ENCODE results near the gene SYT6. TPM values are rescaled to one million over a fixed set of nuclear protein-coding genes. Genes with fewer than 3 reads are reported as not detected.

Gene SYT6
- total RNA-seq, 2 donors from 2014 or later = not detected

DNA sequence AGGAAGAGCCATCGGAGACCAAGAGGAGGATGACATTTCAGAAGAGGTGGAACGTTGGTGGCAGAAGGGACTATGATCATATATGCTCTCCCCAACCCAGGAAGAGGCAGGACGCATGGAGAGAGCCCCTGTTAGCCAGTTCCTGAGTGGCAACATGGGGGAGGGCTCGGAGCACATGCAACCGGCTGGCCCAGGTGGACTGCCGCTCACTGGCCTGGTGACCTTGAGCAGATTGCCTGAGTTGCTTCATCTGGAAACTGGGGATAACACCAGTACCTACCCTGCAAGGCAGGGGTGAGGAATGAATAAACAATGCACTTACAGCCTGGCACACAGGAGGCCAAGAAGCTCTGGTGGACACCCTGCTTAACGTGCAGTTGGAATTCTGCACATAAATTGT lies 29.0 kb downstream of the SYT6 start:
- DNase-seq = no peak
- no peaks in the 10 kb centered on the region for H3K9me3 Mint-ChIP-seq
- ATAC-seq (replicated peaks in 1 of 2) = no peak
- H3K4me1 Mint-ChIP-seq (ENCODE audit: low read depth) = no peaks in the 10 kb centered on the region
- no peaks in the 10 kb centered on the region for H3K36me3 Mint-ChIP-seq (ENCODE audit: insufficient read depth in 2 of 2)
- no peak overlapping the region for H3K27ac Mint-ChIP-seq
- H3K4me3 Mint-ChIP-seq = no peak overlapping the region
- peaks cover 6% of the 10 kb centered on the region for H3K27me3 Mint-ChIP-seq (ENCODE audit: low read depth)

GRCh38 chr1:114122941-114123618 lies 30.6 kb downstream of the SYT6 start:
- Mint-ChIP-seq H3K27ac (no peak overlapping the region), H3K4me1 (ENCODE audit: low read depth) (no peaks in the 10 kb centered on the region), H3K36me3 (ENCODE audit: insufficient read depth in 2 of 2) (no peaks in the 10 kb centered on the region), H3K27me3 (ENCODE audit: low read depth) (peaks cover 6% of the 10 kb centered on the region), H3K9me3 (no peaks in the 10 kb centered on the region), H3K4me3 (no peak overlapping the region)
- ATAC-seq (replicated peaks in 1 of 2) = no peak
- DNase-seq = no peak

DNA sequence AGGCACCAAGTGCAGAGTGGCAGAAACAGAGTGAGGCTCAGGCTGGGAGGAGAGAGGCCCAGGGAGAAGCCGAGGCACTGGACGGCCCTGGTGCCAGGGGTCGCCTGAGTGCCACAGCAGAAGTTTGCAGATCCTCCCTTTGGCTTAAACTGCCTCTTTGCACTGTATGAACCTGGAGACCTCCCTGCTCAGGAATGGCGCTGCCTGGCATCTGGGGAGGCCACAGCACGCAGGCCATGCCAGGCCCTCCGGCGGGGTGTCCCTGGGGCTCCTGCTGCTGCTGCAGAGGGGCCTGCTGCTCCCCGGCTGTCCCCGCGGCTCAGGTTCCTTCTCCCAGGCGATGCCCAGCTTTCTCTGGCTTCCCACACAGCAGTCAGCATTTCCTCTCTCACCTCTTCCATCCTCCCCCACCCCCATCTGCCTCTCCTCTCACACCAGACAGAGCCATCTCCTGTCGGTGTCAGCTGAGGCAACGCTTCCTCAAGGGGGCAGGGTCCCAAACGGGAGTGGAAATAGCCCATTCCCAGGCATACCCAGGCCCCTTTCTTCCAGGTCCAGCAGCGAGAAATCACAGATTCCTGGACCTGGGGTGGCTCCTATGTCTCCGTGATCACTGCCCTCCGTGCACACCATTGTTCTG lies 35.2 kb downstream of the SYT6 start:
- Mint-ChIP-seq H3K9me3 (no peaks in the 10 kb centered on the region), H3K27me3 (ENCODE audit: low read depth) (peaks cover 6% of the 10 kb centered on the region), H3K36me3 (ENCODE audit: insufficient read depth in 2 of 2) (no peaks in the 10 kb centered on the region), H3K27ac (no peak overlapping the region), H3K4me1 (ENCODE audit: low read depth) (no peaks in the 10 kb centered on the region), H3K4me3 (no peak overlapping the region)
- ATAC-seq (replicated peaks in 1 of 2) (no peak), DNase-seq (no peak)

GRCh38 chr1:114117654-114118053 lies 36.0 kb downstream of the SYT6 start:
- ATAC-seq (replicated peaks in 1 of 2) (no peak), DNase-seq (no peak)
- no peaks in the 10 kb centered on the region for H3K4me1 Mint-ChIP-seq (ENCODE audit: low read depth)
- no peaks in the 10 kb centered on the region for H3K9me3 Mint-ChIP-seq
- no peak overlapping the region for H3K4me3 Mint-ChIP-seq
- peaks cover 6% of the 10 kb centered on the region for H3K27me3 Mint-ChIP-seq (ENCODE audit: low read depth)
- H3K36me3 Mint-ChIP-seq (ENCODE audit: insufficient read depth in 2 of 2) = no peaks in the 10 kb centered on the region
- no peak overlapping the region for H3K27ac Mint-ChIP-seq

GRCh38 chr1:114116086-114116485 lies 37.6 kb downstream of the SYT6 start:
- H3K36me3 Mint-ChIP-seq (ENCODE audit: insufficient read depth in 2 of 2) = no peaks in the 10 kb centered on the region
- no peaks in the 10 kb centered on the region for H3K9me3 Mint-ChIP-seq
- DNase-seq = no peak
- no peak overlapping the region for H3K4me3 Mint-ChIP-seq
- H3K27ac Mint-ChIP-seq = no peak overlapping the region
- no peaks in the 10 kb centered on the region for H3K4me1 Mint-ChIP-seq (ENCODE audit: low read depth)
- H3K27me3 Mint-ChIP-seq (ENCODE audit: low read depth) = peaks cover 6% of the 10 kb centered on the region
- ATAC-seq (replicated peaks in 1 of 2) = no peak

DNA sequence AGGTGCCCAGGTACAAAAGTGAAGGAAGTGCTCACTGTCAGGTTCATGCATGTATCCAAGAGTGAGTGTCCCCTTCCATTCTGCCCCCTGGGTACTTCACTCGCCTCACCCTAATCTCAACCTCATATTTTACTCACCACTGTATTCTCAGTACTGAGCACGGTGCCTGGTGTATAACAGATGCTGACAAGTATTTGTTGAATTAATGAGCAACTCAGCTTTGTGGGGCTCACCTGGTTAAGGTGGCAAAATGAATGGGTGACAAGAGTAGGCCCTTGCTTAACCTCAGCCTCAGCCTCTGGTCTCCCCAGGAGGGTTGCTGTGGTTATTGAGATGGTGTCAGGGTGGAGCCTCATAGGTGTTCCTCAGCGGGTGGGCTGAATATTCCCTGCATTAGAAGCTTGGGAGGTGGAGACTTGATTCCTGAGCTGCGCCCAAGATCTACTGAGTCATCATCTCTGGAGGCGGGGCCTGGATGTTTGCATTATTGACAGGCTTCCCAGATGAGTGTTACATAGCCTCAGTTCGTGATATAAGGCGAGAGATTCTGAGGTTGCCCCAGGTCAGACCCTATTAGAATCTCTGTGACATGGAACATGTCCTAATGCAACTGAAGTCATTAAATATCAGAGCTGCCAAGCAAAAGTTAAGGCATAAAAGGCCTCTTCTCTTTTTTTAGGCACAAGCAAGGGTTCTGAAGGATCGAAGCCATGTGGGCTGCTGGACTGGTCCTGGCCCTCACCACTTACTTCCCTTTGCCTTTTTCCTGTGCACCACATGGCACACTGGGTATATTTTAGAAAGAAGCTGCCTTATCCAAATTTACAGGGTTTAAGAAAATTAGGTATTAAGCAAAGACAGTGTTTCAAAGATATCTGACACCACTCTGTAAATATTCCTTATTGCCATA lies 39.2 kb downstream of the SYT6 start:
- Mint-ChIP-seq H3K36me3 (ENCODE audit: insufficient read depth in 2 of 2) (no peaks in the 10 kb centered on the region), H3K27me3 (ENCODE audit: low read depth) (no peaks in the 10 kb centered on the region), H3K27ac (peak overlapping the region; percentile 27), H3K4me1 (ENCODE audit: low read depth) (no peaks in the 10 kb centered on the region), H3K9me3 (no peaks in the 10 kb centered on the region), H3K4me3 (no peak overlapping the region)
- no peak for DNase-seq
- ATAC-seq (replicated peaks in 1 of 2) = no peak

DNA sequence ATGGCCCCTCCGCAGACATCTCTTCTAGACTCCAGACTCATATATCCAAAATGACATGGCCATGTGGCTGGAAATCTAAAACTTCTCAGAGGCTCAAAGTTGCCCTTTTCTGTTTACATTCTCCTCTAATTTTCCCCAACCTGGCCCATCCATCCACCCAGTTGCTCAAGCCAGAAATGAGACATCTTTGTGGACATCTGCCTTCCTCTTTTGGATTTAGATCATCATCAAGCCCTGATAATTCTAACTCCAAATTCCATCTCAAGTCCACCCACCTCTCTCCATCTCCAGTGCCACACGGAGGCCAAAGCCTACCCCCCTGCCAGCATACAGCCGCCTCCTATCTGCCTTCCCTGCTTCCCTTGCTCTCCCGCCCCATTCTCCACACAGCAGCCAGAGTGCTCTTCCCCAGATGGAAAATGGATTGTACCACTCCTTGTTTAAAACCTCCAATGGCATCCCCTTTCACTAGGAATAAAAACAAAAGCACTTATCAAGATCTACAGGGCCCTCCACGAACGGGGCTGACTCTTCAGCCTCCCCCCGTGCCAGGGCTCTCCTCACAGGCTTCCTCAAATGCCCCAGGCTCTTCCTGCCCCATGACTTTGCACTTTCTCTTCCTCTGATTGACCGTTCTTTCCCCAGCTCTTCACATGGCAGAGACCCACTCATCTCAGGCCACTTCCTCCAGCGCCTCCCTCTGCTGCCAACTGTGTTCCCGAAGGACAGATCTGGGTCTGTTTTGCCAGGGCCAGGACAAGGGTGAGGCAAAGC lies 40.1 kb downstream of the SYT6 start:
- Mint-ChIP-seq H3K27ac (peak overlapping the region; percentile 27), H3K4me3 (no peak overlapping the region), H3K36me3 (ENCODE audit: insufficient read depth in 2 of 2) (no peaks in the 10 kb centered on the region), H3K9me3 (no peaks in the 10 kb centered on the region), H3K27me3 (ENCODE audit: low read depth) (no peaks in the 10 kb centered on the region), H3K4me1 (ENCODE audit: low read depth) (peaks cover 2% of the 10 kb centered on the region)
- DNase-seq (no peak), ATAC-seq (replicated peaks in 1 of 2) (no peak)

DNA sequence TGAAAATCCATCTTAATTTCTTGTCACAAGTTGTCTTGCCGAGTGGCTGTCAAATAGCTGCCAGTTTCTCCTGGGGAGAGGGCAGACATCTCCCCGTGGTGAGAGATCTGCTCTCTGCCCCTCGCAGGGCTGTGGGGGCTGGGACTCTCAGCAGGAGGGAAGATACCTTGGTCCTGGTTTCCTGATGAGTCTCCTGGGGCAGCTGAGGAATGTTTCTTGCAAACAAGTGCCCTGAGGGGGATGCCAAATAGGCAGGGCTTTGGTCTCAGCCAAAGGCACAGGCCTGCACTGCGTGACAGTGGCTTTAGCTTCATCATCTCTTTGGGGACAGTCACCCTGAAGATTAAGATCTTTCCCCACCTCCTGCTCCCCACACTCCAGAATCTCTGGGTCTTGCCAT lies 40.9 kb downstream of the SYT6 start:
- H3K4me1 Mint-ChIP-seq (ENCODE audit: low read depth) = peaks cover 5% of the 10 kb centered on the region
- H3K27me3 Mint-ChIP-seq (ENCODE audit: low read depth) = no peaks in the 10 kb centered on the region
- no peak overlapping the region for H3K27ac Mint-ChIP-seq
- no peak for ATAC-seq (replicated peaks in 1 of 2)
- no peaks in the 10 kb centered on the region for H3K36me3 Mint-ChIP-seq (ENCODE audit: insufficient read depth in 2 of 2)
- no peak for DNase-seq
- no peaks in the 10 kb centered on the region for H3K9me3 Mint-ChIP-seq
- no peak overlapping the region for H3K4me3 Mint-ChIP-seq

GRCh38 chr1:114111731-114112641 lies 41.7 kb downstream of the SYT6 start:
- H3K36me3 Mint-ChIP-seq (ENCODE audit: insufficient read depth in 2 of 2) = no peaks in the 10 kb centered on the region
- H3K27ac Mint-ChIP-seq = no peak overlapping the region
- peaks cover 5% of the 10 kb centered on the region for H3K4me1 Mint-ChIP-seq (ENCODE audit: low read depth)
- no peak for DNase-seq
- no peak overlapping the region for H3K4me3 Mint-ChIP-seq
- H3K9me3 Mint-ChIP-seq = no peaks in the 10 kb centered on the region
- no peak for ATAC-seq (replicated peaks in 1 of 2)
- H3K27me3 Mint-ChIP-seq (ENCODE audit: low read depth) = no peaks in the 10 kb centered on the region

DNA sequence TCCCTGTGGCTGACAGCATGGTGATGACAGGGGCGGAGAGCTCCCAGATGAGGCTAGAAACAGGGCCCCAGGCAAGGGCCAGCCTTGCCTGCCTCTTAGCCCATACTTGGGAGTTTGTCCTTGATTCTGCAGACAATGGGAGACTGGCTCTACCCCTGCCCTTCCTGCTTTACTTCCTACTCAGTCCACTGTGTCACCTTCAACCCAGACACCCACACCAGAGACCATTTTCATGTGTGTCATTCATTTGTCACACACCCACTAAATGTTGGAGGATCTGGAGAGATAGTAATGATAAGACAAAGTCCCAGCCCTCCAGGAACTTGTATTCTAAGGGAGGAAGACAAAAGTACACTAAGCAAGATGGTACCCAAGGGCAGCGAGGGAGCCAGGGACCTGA lies 43.7 kb downstream of the SYT6 start:
- H3K27me3 Mint-ChIP-seq (ENCODE audit: low read depth) = no peaks in the 10 kb centered on the region
- DNase-seq (no peak), ATAC-seq (replicated peaks in 1 of 2) (no peak)
- no peaks in the 10 kb centered on the region for H3K9me3 Mint-ChIP-seq
- no peak overlapping the region for H3K27ac Mint-ChIP-seq
- H3K36me3 Mint-ChIP-seq (ENCODE audit: insufficient read depth in 2 of 2) = no peaks in the 10 kb centered on the region
- H3K4me3 Mint-ChIP-seq = no peak overlapping the region
- peaks cover 5% of the 10 kb centered on the region for H3K4me1 Mint-ChIP-seq (ENCODE audit: low read depth)

DNA sequence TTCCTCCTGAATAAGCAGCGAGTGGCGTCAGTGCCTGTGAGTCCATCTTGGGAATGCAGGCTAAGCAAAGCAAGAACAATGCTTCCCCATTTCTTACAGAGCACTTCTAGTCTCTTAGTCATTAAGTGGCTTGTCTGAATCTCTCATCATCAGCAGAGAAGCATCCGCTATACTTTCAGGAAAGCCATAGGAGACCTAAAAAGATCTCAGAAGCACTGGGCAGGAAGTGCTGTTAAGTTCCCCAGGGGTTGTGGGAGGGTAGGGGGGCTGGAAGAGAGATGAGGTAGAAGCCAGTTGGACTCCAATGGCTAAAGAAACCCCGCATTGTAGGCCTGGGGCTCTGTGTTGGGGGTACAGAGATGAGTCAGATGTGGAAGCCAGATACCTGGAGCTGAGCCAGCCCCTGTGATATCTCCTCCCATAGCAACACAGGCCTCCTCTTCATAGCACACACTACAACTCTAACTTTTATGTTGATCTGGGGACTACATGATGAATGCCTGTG lies 44.9 kb downstream of the SYT6 start:
- no peak overlapping the region for H3K27ac Mint-ChIP-seq
- H3K4me1 Mint-ChIP-seq (ENCODE audit: low read depth) = peaks cover 5% of the 10 kb centered on the region
- DNase-seq (peak in 1 of 2 donors; percentile 13), ATAC-seq (replicated peaks in 1 of 2) (peak in 1 of 2 donors; percentile 23)
- peaks cover 6% of the 10 kb centered on the region for H3K27me3 Mint-ChIP-seq (ENCODE audit: low read depth)
- no peaks in the 10 kb centered on the region for H3K9me3 Mint-ChIP-seq
- no peaks in the 10 kb centered on the region for H3K36me3 Mint-ChIP-seq (ENCODE audit: insufficient read depth in 2 of 2)
- no peak overlapping the region for H3K4me3 Mint-ChIP-seq

Data from activated T-cell treated with anti-CD3 and anti-CD28 coated beads, Interleukin-2, amount 50 U/mL, for 72 hours (primary cell).